Left renal cortex interstitium (tissue), 4 donors: ENCODE data around the gene TK2. TPM values are rescaled to one million over a fixed set of nuclear protein-coding genes. Genes with fewer than 3 reads are reported as not detected.
"Not testable (repeated sequence)": the region's sequence is repeated elsewhere in the genome, so short reads cannot be mapped to it uniquely, and the experiment has no call there.

ENCODE experiments used
- DNase-seq, 4 donors: peaks; one replicate each; pipeline ENCODE4 v3.0.0-alpha.2; 2013; ENCODE audit warnings: low read depth in 4 of 4, low spot score in 2 of 4, missing footprints in 1 of 4
- polyA plus RNA-seq, 4 donors: library from polyadenylated mRNA; unstranded; fragments of 120-200 nt; gene quantifications; one replicate each; pipeline ENCODE4 v1.2.1, GENCODE V29; 2013; ENCODE audit not compliant: insufficient read length in 4 of 4

The TK2 gene
- 10 to 100 TPM; 32.4 to 42.8 (median 36.2) TPM for polyA plus RNA-seq

DNA sequence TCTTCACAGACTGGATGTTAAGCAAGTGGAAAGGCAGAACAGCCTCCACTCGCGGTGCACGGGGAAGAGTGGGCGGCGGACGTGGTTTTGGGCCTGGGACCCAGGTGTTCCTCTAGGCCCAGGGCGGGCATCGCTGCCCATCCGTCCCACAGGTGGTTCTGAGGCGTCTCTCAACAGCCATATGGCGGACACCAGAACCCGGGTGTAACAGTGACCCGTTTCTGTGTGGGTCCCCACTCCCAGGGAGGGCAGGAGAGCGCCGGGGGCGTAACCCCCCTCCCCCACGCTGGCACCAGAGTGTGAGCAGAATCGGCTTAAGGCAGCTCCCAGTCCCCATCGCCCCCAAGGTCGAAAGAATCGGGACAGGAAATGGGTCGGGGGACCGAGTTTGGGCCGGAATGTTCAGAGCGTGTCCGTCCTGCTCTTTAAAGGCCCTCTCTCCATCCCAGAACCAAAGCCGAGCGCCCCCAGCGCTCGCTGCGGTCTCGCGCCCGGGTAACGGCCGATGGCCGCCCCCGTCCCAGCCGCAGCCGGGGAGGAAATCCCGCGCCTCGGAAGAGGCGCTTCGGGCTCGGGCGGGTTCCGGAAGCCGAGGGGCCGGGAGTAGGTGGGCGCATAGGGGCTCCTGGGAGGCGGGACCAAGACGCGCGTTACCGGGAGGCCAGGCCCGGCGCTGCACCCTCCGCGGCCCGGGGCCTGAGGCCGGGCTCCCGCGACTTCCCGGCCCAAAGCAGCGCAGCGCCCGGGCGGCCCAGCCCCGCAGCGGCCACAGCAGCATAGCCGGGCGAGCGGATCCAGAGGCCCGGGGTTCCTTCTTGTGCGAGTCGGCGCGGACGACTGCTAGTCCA, at the start of gene TK2:
Gene TK2, minus strand, starts transcription at position 839 of the 848 bp plus-strand sequence. Its CDS starts 61 bp downstream, at position 778.
- DNase-seq = peak; percentile 53 to 74 (median 68)

- DNase-seq = no peak
Observed at GRCh38 chr16:66598111-66598510, 48.2 kb upstream of the TK2 start.

DNA sequence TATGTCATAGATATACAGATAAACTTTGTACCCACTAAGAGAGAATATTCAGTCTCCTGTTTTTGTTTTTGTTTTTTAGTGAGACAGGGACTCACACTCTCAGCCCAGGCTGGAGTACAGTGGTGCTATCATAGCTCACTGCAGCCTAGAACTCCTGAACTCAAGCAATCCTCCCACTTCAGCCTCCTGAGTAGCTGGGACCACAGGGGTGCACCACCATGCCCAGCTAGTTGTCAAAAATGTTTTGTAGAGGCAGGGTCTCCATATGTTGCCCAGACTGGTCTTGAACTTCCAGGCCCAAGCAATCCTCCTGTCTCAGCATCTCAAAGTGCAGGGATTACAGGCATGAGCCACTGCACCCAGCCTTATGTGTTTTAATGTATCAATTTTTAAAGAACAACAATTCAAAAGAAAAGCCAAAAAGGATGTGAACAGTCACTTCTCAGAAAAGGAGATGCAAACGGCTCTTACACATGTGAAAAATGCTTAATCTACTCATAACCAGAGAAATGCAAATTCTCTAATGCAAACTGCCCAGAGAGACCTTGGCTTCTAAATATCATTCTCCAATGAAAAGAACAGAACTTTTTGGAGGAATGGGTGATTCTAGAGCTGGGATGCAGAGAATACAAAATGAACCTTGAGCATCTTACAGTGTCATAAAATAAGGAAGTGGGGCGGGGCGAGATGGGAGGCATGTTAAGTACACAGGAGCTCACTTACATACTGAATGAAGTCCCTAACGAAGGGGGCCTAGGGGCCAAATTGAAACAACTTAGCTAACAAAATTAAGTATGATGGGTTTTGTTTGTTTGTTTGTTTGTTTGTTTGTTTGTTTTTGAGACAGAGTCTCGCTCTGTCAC, 47.3 kb upstream of the TK2 start:
- DNase-seq = no peak

GRCh38 chr16:66596559-66596958, 46.6 kb upstream of the TK2 start:
- DNase-seq = not testable (repeated sequence)

- DNase-seq = no peak
Observed at GRCh38 chr16:66594739-66595138, 44.8 kb upstream of the TK2 start.

GRCh38 chr16:66592814-66593213, 42.9 kb upstream of the TK2 start:
- DNase-seq = no peak

DNA sequence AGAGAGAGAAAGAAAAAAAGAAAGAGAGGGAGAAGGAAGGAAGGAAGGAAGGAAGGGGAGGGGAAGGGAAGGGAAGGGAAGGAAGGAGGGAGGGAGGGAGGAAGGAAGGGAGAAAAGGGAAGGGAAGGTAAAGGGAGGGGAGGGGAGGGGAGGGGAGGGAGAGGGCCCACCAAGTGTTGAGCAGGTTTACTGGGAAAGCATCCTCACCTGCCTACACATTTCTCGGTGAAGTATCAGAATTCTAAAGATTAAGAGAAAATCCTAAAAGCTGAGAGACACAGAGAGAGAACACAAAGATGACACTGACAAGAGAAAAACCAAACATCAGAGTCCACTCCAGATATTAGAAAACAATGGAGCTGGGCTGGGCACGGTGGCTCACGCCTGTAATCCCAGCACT, 42.3 kb upstream of the TK2 start:
- no peak for DNase-seq

- DNase-seq = no peak
Observed at GRCh38 chr16:66591018-66591417, 41.1 kb upstream of the TK2 start.

DNA sequence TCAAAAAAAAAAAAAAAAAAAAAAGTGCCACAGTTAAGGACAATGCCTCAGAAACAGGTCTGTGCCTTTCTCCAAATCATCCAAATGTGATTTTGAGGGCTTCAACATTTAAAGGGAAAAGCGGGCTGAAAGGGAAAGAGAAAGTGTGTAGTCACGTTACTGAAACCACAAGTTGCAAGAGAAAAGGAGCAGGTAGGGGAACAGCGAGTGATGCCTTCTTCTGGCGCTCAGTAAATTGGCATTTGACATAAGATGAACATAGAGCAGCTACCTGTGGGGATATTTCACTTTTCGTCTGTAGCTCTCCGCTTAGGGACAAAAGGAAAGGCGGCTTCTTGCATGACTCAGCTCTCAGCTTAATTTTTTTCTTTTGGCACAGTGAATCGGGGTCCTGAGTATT, 40.4 kb upstream of the TK2 start:
- DNase-seq = no peak

DNA sequence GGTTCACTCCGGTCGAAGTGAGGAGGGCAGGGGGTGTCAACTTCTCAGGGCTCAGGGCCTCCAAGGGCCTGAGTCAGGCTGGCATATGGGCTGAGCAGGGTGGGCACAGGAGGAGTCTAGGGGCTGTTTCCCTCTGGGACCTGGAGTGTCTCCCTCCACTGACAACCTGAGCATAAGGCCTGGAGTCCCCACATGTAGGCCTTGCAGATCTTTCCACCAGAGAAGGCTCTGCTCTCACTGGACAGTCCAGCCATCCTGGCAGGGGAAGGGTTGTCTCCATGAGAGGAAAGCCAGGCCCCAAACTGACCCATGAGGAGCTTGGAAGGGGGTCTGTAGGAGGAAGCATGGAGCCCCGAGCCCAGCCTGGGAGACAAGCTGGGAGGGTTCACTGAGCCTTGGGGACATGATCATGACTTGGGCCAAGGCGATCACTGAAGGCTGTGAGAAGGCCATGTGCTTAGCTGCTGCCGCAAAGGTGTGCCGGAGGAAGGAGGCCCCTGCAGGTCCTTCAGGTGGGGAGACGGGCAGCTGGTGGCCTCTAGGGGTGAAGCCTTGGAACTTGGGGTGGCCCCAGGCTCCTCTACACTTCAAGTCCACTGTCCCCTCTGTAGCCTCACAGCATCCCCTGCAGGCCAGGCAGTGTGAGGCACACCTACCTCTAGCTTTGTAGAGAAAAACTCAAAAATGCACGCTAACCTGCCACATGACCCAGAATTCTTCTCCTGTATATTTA, 39.2 kb upstream of the TK2 start:
- no peak for DNase-seq

- DNase-seq = no peak
Observed at GRCh38 chr16:66587881-66588600, 38.1 kb upstream of the TK2 start.

DNA sequence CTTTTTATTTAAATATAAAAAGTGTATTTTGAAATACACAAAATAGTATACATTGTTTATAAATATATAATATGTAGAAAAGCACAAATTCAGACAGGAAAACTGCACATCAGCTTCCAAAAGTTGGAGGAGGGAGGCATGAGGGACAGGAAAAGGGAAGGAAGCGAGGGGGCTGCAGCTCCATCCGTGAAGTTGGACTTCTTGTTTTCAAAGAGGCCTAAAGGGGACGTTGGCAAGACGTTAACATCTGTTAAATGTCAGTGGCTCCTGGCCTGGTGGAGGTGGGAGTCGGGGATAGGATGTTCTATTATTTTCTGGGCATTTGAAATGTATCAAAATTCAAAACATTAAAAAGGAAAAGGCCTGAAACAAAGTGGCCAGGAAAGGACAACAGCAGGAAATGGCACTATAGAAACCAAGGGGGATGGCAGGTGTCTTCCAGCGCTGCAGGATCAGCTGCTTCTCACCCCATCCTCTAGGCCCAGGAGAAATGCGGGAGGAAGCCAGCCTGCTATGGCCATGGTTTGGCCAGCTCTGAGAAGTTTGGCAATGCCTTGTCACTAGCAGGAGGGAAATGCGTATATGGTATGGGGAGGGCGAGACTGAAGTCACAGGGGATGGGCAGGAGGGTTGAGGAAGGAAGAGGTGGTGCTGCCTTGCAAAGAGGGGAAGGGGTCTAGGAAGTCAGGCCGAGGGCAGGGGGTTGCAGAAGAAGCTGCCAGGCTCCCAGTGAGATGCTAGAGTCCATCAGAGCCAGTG, 35.7 kb upstream of the TK2 start:
- DNase-seq = no peak

- DNase-seq = no peak
Observed at GRCh38 chr16:66581246-66581952, 31.5 kb upstream of the TK2 start.

- peak in 1 of 4 donors; percentile 16 for DNase-seq
Observed at GRCh38 chr16:66580605-66581209, 30.8 kb upstream of the TK2 start.

GRCh38 chr16:66578651-66579531, 29.0 kb upstream of the TK2 start, which contains the start of gene CMTM2:
Gene CMTM2, plus strand, starts transcription at chr16:66579463. Its CDS starts 145 bp downstream, at chr16:66579608.
- DNase-seq = peak in 2 of 4 donors; percentile 8 to 22

- DNase-seq = no peak
Observed at GRCh38 chr16:66576296-66576695, 26.4 kb upstream of the TK2 start.

GRCh38 chr16:66575060-66575459, 25.1 kb upstream of the TK2 start:
- DNase-seq = no peak
